ENCODE data around the gene LHPP. TPM values are rescaled to one million over a fixed set of nuclear protein-coding genes. Genes with fewer than 3 reads are reported as not detected.

LHPP gene
- total and polyA plus RNA-seq, 8 donors: 12.2 to 26.8 (median 15.0) TPM

- H3K4me3 ChIP-seq: no peak overlapping the region
- TF ChIP-seq CTCF (IDR thresholded peaks at IDR 0.05): no peak
- ATAC-seq: peak; percentile 77
- peak overlapping the region; percentile 49 to 80 for H3K27ac ChIP-seq
- no peaks in the 10 kb centered on the region for H3K36me3 ChIP-seq
- intact Hi-C loops (cut with DNase I): no loop called here
- no peaks in the 10 kb centered on the region for H3K27me3 ChIP-seq
- no peaks in the 10 kb centered on the region for H3K9me3 ChIP-seq
- DNase-seq: peak in 3 of 4 donors; percentile 36 to 63 (median 59)
- peaks cover 2 to 9% of the 10 kb centered on the region in 2 donors for H3K4me1 ChIP-seq
These were observed 98.9 kb downstream of the LHPP start for GRCh38 chr10:124560377-124561105.

- no peak overlapping the region for H3K4me3 ChIP-seq
- no peaks in the 10 kb centered on the region for H3K9me3 ChIP-seq
- DNase-seq: peak in 2 of 4 donors; percentile 20 to 48
- intact Hi-C loops (cut with DNase I): no loop called here
- H3K27ac ChIP-seq: no peak overlapping the region
- TF ChIP-seq CTCF (IDR thresholded peaks at IDR 0.05): no peak
- H3K36me3 ChIP-seq: no peaks in the 10 kb centered on the region
- H3K27me3 ChIP-seq: no peaks in the 10 kb centered on the region
- ATAC-seq: no peak
- peaks cover 2 to 9% of the 10 kb centered on the region in 2 donors for H3K4me1 ChIP-seq
These were observed 99.6 kb downstream of the LHPP start for GRCh38 chr10:124561206-124561605.

GRCh38 chr10:124562425-124563060 lies 100.9 kb downstream of the LHPP start:
- intact Hi-C loops (cut with DNase I): no loop called here
- ATAC-seq: no peak
- no peak for TF ChIP-seq CTCF (IDR thresholded peaks at IDR 0.05)

GRCh38 chr10:124563320-124564040 lies 101.9 kb downstream of the LHPP start:
- Histone ChIP-seq H3K36me3 (no peaks in the 10 kb centered on the region), H3K9me3 (no peaks in the 10 kb centered on the region), H3K4me3 (no peak overlapping the region), H3K27ac (no peak overlapping the region), H3K27me3 (no peaks in the 10 kb centered on the region), H3K4me1 (peaks cover 2 to 9% of the 10 kb centered on the region in 2 donors)
- ATAC-seq (no peak), DNase-seq (peak in 1 of 4 donors; percentile 7)
- intact Hi-C loops (cut with DNase I): no loop called here
- no peak for TF ChIP-seq CTCF (IDR thresholded peaks at IDR 0.05)

More at GRCh38 chr10:124562425-124563060, 100.9 kb downstream of the LHPP start:
- H3K9me3 ChIP-seq: no peaks in the 10 kb centered on the region
- H3K4me3 ChIP-seq: no peak overlapping the region
- no peaks in the 10 kb centered on the region for H3K27me3 ChIP-seq
- no peak for DNase-seq
- no peaks in the 10 kb centered on the region for H3K36me3 ChIP-seq
- H3K4me1 ChIP-seq: peaks cover 2 to 9% of the 10 kb centered on the region in 2 donors
- no peak overlapping the region for H3K27ac ChIP-seq

GRCh38 chr10:124564881-124565280 lies 103.3 kb downstream of the LHPP start:
- Histone ChIP-seq H3K9me3 (no peaks in the 10 kb centered on the region), H3K4me1 (peaks cover 0 to 3% of the 10 kb centered on the region in 2 donors), H3K27me3 (no peaks in the 10 kb centered on the region), H3K36me3 (no peaks in the 10 kb centered on the region), H3K27ac (no peak overlapping the region), H3K4me3 (no peak overlapping the region)
- DNase-seq (peak in 1 of 4 donors; percentile 13), ATAC-seq (no peak)
- no peak for TF ChIP-seq CTCF (IDR thresholded peaks at IDR 0.05)
- intact Hi-C loops (cut with DNase I): no loop called here

All from left lung (tissue), 10 donors.